Mononuclear cell (primary cell): ENCODE data around the gene CIP2A. TPM values are rescaled to one million over a fixed set of nuclear protein-coding genes. Genes with fewer than 3 reads are reported as not detected.

Experiments
- H3K27me3 ChIP-seq: 2 replicates; pipeline ENCODE4 v1.6.0; 2011; ENCODE audit warnings: low read length, control low read depth; ENCODE audit not compliant: insufficient read depth
- H3K4me1 ChIP-seq: 2 replicates; pipeline ENCODE4 v1.5.1; 2011; ENCODE audit warnings: mild to moderate bottlenecking, low read length, control low read depth; ENCODE audit not compliant: insufficient read depth
- H3K4me3 ChIP-seq: 2 replicates; pipeline ENCODE4 v1.5.1; 2011; ENCODE audit warnings: mild to moderate bottlenecking, low read length, moderate library complexity
- H3K9me3 ChIP-seq: 2 replicates; pipeline ENCODE4 v1.5.1; 2011; ENCODE audit warnings: low read depth, mild to moderate bottlenecking, control low read depth, low read length
- total RNA-seq: library from RNA; depleted of rRNA; stranded (reverse); fragments of >200 nt; gene quantifications from one replicate; pipeline ENCODE4 v1.2.3, GENCODE V29; 2012

CIP2A gene
- total RNA-seq, 1 donor = 8.2 TPM

DNA sequence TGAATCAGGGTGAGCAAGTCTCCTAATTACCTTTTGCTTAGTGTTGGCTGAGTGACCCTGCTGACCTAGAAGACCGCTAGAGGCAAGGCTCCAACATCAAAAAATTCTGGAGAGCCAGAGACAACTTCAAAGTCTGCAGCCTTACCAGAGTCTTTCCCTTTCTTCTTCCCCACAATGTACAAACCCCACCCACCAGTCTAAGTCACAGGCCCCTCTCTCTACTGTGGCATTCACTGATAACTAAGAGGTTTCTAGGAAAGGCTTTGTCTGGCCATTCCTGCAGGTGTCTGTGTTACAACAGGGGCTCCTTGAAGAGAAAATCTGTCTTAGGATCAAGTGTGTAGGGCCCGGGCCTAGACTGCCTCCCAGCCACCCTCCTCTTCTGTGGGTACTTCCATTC, 79.4 kb downstream of the CIP2A start:
- H3K4me3 ChIP-seq = no peak overlapping the region
- no peaks in the 10 kb centered on the region for H3K27me3 ChIP-seq
- no peaks in the 10 kb centered on the region for H3K4me1 ChIP-seq
- no peaks in the 10 kb centered on the region for H3K9me3 ChIP-seq

DNA sequence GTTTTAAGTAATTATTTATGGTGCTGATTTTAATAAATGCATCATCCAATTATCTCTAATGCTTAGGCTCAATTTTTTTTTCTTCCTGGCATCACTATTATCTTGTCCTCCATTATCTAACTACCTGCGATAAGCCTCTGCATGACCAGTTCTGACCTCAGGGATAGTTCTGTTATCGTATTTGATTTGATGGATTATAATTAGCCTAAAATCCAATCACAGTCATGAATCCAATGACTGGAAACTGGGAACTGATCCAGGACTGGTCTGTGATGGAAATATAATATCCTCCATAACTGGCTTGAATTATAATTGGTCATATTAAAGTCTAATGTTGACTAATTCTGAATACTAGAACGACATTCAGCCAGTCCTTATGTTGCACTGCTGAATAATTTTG, 80.0 kb downstream of the CIP2A start:
- Histone ChIP-seq H3K27me3 (no peaks in the 10 kb centered on the region), H3K4me3 (no peak overlapping the region), H3K9me3 (no peaks in the 10 kb centered on the region), H3K4me1 (no peaks in the 10 kb centered on the region)

DNA sequence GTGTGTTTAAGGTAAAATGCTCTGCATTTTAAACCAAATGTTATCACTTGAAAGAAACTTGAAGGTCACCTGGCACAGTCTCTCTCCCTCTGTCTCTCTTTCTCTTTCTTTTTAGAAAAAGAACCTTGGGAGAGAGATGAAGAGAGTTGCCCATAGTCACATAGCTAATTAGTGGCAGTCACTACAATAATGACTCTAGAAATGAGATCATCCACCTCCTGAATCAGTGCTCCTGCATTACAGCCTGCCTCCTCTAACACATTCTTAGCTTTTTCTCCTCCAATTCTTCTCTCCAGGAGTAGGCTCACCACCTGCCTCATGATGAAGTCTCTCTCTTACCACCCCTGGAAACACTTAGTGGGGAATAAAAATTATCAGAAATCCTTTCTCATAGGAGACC, 81.3 kb downstream of the CIP2A start:
- Histone ChIP-seq H3K4me1 (no peaks in the 10 kb centered on the region), H3K4me3 (no peak overlapping the region), H3K27me3 (no peaks in the 10 kb centered on the region), H3K9me3 (no peaks in the 10 kb centered on the region)

DNA sequence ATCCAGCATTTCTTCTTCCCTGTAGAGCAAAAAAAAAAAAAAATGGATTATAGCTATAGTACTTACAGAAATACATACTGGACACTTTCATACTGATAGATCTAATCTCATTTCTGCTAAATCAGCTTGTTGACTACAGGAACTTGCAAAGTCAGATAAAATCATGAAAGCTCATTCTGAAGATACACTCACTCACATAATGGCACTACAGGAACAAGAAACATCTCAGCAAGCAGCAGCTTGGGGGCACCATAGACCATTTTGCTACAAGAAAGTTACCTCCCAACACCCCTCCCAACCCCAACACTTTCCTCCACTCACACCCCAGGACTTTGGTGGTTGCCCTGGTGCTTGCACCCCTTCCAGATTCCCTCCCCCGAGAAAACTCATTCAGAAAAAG, 83.4 kb downstream of the CIP2A start:
- Histone ChIP-seq H3K9me3 (no peaks in the 10 kb centered on the region), H3K27me3 (no peaks in the 10 kb centered on the region), H3K4me3 (no peak overlapping the region), H3K4me1 (no peaks in the 10 kb centered on the region)

DNA sequence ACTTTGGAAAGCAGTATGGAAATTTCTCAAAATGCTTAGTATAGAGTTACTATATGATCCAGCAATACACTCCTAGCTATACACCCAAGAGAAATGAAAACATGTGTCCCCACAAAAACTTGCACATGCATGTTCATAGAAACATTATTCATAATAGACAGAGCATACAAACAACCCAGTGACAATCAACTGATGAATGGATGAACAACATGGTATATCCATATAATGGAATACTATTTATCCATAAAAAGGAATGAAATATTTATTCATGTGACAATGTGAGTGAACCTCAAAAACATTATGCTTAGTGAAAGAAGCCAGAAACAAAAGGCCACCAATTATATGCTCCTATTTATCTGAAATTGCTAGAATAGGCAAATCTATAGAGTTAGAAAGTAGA, 85.5 kb downstream of the CIP2A start:
- Histone ChIP-seq H3K4me3 (no peak overlapping the region), H3K27me3 (no peaks in the 10 kb centered on the region), H3K9me3 (no peaks in the 10 kb centered on the region), H3K4me1 (no peaks in the 10 kb centered on the region)

DNA sequence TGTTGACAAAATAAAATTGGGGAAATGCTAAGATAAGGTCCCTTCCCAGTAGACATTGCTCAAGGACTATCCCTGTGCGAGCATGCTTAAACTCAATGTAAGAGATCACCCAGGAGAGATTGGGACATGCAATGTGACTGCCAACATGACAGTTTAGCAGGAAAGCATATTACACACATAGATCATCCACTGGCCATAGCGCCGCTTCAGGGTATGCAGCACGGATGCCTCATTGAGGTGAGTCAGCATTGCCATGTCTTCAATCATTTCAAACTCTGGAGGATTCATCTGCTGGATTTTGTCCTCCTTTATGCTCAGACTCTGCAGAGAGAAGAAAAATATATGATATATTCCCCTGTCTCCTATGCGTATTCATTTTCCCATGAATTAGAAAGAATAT, 87.7 kb downstream of the CIP2A start:
- H3K27me3 ChIP-seq = no peaks in the 10 kb centered on the region
- no peaks in the 10 kb centered on the region for H3K9me3 ChIP-seq
- H3K4me1 ChIP-seq = no peaks in the 10 kb centered on the region
- no peak overlapping the region for H3K4me3 ChIP-seq

DNA sequence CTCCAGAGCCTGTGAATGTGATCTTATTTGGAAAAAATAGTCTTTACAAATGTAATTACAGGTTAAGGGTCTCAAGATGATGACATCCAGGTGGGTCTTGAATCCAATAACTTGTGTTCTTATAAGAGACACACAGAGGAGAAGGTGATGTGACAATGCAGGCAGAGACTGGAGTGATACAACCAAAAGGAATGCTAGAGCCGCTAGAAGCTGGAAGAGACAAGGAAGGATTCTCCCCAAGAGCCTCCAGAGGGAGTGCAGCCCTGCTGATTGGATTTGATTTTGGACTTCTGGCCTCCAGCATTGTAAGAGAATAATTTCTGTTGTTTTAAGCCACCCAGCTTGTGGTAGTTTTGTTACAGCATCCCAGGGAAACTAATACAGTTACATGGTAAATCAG, 88.5 kb downstream of the CIP2A start:
- no peaks in the 10 kb centered on the region for H3K4me1 ChIP-seq
- no peak overlapping the region for H3K4me3 ChIP-seq
- no peaks in the 10 kb centered on the region for H3K9me3 ChIP-seq
- no peaks in the 10 kb centered on the region for H3K27me3 ChIP-seq

Other genes starting within 250 kb of the CIP2A start
- gene MYH15, start 78.8 kb downstream of the CIP2A start, total RNA-seq = 0.84 TPM
- 9.2 TPM for gene DZIP3, start 284 bp upstream of the CIP2A start, total RNA-seq
- gene RETNLB, start 168.0 kb upstream of the CIP2A start, total RNA-seq = not detected
- gene TRAT1, start 233.3 kb upstream of the CIP2A start, total RNA-seq = 147 TPM